ENCODE data around the gene RPS6KA6.

Gene RPS6KA6

DNA sequence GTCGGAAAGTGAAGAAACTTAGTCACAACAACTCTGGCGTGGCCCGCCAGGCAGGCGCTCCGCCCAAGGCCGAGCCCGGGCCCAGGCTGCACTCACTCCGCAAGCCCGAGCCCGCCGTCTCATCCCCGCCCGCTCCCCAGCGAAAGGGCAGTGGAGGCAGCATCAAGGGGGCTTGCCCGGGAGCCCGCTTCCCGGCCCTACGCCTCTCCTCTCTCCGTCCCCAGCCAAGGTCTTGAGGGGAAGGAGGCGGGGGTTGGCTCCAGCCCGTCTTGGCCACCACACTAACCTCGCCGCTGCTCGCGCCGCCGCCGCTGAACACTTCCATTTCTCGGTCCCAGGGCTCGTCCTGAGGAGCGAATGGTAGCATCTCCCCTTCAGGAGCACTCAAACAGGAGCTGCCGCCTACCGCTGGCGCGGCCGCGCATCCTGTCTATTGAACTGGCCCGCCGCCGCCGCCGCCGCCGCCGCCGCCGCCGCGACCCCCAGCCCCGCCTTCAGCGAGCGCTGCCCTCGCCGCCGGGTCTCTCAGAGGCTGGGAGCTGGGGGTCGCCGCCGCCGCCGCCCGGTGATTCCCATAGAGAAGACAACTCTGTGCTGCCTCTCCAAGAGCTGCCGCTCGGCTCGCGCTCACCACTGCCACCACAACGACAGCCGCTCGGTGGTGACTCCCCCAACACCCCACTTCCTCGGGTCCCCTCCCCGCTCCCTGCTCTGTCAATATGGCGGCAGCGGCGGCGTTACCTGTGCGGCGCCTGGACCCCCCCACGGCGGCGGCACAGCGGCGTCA lies at the start of gene RPS6KA6:
TSS of gene RPS6KA6 (minus strand) at position 667 of the 787 bp plus-strand sequence. CDS start at position 367, 300 bp downstream.
- no peak for DNase-seq

DNA sequence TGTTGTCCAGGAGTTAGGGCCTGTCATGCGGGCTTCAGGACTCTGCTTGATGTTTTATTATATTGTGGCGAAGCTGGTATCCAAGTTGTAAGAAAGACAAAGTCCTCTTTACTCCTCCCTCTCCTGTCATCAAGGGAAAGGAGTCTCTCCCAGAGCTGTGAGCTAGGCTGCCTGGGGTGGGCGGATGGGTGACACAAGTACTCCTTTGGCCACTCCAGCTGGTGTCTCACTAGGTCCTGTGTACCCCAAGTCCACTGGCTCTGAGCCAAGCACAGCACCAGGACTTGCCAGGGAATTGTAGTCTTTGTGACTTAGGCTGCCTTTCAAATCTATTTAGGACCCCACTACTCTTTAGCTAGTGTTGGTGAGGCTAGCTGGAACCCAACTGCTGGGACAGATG lies 36.7 kb upstream of the RPS6KA6 start:
- no peak for DNase-seq

DNA sequence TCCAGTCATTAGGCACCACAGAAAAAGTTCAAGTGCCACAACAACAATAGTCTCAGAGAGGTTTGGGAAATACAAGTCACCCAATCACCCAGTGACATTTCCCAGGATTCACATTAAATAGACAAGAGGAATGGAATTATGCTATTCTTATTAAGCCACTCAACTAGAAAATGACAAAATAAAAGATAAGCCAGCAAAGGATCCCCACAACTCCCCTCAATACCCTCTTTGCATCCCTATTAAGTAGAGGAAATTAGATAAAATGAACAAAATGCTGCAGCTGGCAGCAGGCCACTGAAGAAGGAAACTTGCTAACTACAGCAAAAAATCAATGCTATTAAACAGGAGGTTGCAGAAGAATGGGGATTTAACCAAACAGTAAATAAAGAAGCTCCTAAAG lies 35.3 kb upstream of the RPS6KA6 start:
- DNase-seq, result no peak

DNA sequence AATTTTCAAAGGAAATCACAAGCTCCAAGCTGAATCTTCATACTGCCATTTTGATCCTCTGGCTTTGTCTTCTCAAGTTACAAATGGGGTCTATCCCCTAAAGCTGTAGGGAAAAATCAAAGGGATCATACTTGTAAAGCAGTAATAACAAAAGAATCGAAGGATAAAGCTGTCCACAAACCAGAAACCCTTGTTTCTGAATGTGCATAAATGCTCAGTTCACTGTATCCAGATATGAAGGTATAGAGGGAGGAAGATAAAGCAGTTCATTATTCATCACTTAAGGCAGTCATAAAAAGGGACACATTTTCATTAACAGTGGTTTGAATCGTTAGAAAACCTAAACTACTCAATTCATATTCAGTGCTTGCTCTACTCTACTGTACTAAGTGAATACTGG lies 33.2 kb upstream of the RPS6KA6 start:
- no peak for DNase-seq

DNA sequence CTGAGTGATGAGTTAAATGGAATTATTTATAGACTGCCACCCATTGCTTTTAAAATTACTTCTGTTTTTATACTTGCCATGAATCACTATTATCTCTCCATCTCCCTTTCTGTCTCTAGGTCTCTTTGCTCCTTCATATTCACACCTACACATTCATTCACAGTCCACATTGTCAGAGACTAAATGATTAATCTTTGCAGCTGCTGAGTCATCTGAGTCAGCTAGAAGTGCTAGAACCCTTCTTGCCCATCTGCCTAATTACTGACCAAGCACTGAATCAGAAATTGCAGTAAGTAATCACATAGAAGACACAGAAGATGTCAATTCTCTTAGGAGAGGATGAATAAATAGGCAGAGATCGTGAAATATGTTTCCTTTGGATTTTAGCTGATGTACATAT lies 31.6 kb upstream of the RPS6KA6 start:
- no peak for DNase-seq

DNA sequence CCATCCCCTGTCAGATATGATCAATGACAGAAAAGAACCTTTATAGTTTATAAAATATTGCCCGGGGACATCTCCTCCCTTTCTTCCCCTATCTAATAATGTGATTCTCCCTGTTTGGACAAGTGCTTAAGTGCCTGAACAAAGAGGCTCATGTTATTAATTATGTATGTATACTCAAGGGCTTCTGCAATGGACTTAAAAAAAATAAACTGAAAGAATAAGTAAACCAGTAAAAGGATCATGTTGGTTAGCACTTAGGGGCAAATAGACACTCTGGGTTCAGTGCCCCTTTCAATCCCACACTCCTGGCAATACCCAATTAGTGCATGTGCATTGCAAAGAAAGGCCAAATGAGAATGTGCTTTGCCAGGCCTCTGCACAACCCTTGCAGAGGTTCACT lies 30.7 kb upstream of the RPS6KA6 start:
- DNase-seq, result no peak

DNA sequence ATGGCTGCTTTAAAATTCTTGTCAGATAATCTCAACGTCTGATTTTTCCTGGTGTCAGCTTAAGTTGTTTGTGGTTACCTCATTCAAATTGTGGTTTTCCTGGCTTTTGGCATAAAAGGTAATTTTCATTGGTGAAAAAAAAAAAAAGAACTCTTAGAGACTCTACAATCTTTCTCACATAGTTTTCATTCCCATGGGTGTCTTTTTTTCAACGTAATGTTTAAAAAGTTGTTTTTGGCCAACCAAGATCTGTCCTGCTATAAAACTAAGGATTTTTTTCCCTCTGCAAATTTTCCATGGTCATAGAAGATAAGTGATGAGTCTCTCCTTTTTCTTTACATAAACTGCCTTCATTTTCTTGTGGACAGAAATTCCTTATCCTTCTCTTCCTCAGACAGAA lies 28.9 kb upstream of the RPS6KA6 start:
- no peak for DNase-seq

DNA sequence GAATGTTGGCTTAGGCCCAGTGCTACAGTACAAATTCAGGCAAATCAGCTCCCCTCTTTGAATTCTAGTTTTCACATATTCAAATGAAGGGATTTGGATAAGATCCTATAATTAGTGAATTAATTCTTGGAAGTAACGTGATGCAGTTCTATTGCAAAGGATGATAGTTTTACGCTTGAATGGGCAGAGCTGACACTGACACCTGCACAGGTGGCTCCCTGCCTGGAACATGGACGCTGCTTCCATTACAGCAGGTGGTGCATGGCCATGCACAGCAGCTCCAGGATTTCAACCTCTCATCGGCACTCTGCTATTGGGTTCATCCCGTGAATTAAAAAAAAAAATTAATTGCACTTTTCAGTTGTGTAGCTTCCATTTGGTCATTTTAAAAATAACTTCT lies 28.4 kb upstream of the RPS6KA6 start:
- DNase-seq, result no peak

DNA sequence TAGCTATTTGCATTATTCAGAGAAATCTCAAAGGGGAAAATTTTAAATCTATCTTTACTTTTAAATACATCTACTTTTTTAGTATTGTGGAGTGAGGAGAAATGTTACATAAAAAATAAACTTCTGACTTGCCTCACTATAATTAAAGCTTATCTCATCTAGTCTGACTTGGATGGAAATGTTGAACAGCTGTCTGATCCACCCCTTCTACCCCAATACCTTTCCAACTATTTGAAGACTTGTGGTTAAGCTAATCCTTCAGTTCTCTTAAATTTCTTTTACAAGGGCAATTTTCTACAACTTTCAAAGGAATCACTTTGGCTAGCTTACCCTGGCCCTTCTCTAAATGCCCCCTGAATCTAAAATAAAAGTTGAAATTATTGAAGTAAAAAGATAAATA lies 17.3 kb upstream of the RPS6KA6 start:
- DNase-seq, result no peak

DNA sequence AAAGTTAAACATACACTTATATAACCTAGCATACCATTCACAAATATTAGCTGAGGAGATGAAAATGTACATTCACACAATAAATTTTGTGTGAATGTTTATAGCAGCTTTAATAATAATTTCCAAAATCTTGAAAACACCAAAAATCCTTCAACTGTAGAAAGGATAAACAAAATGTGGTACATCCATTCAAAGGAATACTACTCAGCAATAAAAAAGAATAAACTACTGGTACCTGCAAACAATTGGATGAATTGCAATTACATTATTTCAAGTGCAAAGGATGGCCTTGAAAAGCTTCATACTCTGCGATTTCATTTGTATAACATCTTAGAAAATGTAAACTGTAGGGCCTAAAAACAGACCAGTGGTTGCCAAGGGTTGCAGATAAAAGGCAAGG lies 11.7 kb upstream of the RPS6KA6 start:
- DNase-seq, result no peak

DNA sequence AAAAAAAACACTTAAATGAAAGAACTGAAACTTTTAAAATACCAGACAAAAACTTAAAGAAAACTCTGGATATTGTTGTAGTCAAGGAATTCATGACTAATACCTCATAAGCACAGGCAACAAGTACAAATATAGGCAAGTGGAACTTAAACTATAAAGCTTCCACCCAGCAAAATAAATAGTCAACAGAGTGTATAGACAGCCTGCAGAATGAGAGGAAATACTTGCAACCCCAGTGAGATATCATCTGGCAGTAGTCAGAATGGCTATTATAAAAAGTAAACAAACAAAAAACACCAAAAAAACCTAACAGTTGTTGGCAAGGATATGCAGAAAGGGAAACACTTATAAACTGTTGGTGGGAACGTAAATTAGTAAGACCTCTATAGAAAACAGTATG lies 9.6 kb upstream of the RPS6KA6 start:
- no peak for DNase-seq

DNA sequence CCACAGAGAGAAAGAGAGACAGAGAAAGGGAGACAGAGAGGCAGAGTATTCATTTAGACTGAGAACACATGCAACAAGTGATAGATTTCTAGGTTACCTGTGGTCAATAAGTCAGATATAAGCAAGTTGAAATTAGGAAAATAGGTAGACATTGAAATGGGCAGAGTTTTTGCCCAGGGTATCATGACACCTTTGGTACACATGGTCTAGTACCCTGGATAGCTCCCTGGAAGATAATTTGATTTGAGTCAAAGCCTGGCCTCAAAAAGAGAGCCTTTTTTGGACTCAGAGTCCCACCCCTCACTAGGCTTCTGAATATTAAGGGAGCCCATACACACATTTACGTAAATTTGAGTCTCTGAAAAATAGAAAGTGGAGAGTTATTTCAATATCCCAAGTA lies 4.0 kb upstream of the RPS6KA6 start:
- no peak for DNase-seq

DNA sequence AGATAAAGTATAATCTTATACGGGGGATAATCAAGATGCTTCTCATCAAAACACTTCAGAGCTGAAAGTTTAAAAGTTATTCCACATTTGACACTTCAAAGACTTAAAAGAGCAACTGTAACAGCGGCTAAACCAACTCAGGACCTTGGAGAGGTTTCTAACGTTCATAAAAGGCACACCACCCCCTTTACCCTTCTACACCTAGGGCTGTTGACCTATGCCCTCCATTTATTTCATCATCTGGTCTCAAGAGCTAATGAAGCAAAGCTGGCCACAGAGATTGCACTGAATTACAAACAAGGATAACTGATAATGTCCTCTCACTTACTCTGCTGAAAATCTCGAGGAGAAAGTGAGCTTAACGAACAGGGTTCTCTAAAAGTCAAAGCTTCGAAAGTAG lies 1.1 kb upstream of the RPS6KA6 start:
- no peak for DNase-seq

DNA sequence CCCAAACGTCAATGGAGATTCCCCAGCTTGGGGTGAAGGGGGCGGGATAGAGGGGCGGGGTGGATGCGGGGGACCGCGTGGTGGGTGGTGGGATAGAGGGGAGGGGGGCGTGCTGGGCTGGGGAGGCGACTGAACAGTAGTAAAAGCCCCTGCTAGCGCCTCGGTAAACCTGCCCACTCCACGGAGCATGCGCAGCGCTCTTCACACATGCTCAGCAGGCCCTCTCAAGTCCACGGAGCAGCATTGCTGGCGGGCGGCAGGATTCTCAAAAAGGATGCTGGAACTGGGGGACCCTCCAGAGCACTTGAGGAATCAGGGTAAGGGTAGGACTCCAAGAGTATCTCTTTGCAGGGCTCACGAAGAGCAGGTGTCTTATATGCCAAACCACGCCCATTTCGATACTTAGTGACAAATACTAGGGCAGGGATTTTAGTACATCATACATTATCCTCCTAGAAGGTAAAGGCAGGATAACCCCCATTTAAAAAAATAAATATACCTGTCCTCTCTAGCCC lies 378 bp upstream of the RPS6KA6 start:
- DNase-seq, result no peak

DNA sequence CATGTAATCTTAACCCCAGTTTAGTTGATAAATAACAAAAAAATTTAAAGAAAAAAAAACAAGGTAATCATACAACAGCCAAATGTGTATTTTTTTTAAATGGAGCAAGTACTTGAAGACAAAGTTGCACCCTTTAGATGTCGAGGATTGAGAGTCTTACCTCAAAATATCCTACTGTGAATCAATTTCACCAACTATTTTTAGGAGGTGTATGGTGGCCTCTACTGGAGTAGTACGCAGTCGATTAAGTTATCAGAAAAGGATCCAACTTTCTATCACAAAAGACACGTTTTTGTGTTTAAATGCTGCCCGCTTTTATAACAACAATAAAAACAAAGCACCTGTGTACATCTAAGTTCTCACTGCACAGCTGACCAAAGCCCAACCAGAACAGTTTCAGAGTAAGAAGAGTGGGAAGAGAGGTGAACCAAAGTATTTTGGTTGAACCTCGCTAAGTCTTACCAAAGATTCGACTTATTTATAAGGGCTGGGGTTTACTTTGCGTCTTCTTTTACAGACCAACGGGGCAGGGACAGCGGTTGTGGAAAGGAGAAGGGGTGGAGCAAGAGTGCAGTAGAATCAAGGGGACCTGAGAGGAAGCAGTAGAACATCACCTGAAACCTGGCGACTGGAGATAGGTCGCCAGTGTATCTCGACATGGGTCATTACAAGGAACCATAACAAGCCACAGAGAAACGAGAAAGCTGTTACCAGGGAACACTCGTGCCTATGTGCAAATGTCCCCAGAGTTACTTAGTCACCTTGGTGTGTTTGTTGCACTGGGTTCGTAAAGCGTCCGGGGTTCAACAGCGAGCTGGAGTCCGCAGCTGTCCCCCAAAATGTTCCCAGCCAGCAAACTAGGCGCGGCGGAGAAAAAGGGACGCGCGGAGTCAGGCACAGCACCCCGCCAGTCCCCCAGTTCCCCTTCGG lies 1.1 kb downstream of the RPS6KA6 start:
- DNase-seq, result no peak

DNA sequence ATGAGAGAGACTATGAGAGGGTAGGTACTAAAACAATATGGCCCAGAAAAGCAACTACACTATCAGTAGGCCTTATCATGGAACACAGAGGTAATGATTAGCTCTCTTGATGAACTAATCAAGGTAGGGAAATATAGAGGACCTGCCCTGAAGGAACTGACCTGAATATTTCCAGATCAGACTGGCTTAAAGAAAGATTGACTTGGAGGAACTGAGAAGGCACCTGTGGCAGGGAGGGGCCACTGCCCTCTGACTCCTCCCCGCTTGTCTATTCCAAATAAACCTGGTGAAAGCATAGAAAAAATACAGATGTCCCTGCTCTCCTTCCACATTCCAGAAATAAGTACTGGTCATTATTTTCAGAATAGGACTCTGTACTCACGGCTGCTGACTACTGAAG lies 5.5 kb downstream of the RPS6KA6 start:
- DNase-seq, result no peak

DNA sequence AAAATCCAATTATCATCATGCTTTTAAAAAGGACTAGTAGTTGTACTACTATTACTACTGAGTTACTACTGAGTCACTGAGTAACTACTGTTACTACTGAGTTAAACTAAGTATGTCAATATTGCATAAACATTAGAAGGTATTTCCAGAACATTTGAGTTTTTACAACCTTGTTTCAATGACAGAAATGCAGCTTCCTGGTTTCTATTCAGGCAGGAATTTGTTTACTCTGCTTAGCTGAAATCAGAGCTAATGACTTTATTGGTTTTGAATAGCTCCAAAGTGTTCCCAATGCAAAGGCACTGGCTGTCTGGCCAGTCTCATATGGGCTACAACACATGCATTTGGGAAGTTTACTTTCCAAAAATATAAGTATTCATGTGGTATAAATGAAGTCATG lies 12.0 kb downstream of the RPS6KA6 start:
- DNase-seq, result no peak

DNA sequence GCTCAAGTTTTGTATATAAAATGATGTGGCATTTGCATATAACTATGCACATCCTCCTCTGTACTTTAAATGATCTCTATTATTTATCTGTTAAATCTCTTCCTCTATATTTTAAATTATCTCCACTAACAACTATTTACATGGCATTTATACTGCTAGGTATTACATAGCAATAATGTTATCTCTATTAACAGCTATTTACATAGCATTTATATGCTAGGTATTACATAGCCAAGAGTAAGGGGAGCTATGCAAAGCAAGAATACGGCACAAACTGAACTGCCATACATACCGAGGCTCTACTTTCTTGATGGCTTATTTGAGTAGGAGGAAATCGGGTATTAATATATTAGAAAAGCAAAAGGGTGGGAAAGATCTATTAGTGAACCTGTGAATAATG lies 12.7 kb downstream of the RPS6KA6 start:
- no peak for DNase-seq

DNA sequence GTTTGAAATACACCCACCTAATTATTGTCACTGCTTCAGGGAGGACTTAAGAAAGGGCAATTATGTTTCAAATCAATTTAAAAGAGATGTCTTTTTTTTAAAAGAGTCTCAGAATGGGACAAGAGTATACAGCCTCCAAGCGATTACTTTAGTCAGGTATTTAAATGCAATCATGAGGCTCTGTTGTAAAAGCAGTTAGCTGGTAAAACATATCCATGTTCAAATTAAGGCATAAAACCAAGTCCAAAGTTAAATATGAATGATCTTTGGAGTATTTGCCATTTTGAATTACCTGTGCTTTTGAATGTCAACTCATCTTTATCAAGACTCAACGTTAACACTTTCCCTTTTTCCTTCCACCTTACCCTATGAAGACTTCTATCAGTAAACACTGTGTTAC lies 13.7 kb downstream of the RPS6KA6 start:
- DNase-seq, result no peak

DNA sequence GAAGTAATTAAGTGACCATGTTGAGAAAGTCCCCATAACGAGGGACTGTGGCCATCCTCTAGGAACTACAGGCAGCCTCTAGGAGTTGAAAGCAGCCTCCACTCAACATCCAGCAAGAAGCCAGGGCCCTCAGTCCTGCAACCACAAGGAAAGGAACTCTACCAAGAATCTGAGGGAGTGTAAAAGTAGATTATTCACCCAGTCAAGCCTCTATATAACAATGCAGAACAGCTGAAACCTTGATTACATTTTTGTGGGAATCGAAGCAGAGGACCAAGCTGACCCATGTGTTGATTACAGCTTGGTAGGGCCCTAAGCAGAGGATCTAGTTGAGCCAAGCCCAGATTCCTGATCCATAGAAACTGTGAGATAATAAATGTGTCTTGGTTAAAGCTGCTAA lies 17.1 kb downstream of the RPS6KA6 start:
- DNase-seq, result no peak

DNA sequence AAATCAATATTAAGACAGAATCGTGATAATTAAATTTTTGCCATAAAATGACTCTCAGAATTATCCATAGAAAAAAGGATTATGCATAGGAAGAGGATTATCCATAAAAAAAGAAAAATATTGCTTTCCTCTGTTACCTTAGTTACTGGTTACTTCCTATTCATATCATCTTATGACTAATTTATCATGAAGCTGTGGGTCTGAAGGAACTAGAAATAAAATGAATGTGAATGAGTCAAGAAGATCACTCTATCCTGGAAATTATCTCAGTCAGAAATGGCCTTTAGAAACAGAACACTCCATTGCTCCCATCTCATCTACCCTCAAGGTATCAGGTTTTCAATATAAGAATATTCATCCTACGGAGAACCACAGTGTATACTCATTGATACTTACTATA lies 19.4 kb downstream of the RPS6KA6 start:
- no peak for DNase-seq

DNA sequence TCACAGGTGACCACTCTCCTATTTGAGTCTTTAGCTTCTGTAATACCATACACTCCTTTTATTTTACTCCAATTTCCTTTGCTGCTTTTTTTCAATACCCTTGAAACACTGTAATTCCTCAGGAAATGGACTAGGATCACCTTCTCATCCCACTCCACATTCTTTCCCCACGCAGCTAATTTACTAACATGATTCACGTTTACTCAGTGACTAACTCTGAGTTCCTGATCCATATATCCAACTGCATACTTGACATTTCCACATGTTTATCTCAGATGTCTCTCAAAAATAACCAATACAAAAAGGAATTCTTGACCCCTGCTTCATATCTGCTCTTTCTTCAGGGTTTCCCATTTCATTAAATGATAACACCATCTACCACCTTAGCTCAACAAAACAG lies 19.9 kb downstream of the RPS6KA6 start:
- no peak for DNase-seq

DNA sequence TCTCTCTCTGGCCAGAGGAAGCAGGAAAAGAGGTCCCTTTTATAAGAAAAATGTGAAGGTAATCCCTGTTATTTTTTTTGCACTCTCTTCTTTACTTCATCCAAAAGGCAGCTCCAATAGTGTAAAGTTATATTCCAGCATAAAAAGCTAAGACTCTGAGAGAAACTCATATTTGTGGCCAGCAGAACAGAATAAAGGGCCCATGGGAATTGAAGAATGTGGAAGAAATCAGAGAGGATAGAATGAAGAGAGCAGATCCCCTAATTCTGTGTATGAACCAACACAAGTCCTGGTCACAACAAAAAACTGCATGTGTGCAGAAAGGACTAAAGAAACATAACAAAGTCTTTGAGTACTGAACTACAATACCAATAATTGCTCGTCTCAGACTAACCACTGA lies 22.3 kb downstream of the RPS6KA6 start:
- no peak for DNase-seq

DNA sequence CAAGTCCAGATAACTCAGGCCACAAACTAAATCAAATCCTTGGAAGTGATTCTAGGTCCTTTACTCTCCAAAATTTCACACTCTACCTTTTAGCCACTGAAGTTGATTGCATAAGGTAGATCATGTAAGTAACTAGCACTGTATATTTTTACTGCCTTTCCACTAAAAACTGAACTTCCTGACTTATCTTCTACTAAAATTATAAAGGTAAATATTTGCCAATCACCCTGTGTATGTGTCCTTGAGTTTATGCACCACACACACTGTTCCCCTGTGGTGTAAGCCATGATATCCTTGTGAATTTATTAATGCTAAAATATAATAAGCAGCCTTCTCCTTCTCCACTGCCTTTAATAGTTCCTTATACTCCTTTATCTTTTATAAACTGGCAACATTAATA lies 25.6 kb downstream of the RPS6KA6 start:
- no peak for DNase-seq
